Upper lobe of left lung (tissue), 4 donors: Measurements from ENCODE around the gene ABCC8.

Source experiments
- EP300 ChIP-seq, 4 donors: sonication (generic); formaldehyde crosslinking; IDR thresholded peaks; one replicate each; pipeline ENCODE4 v1.5.1; 2017; ENCODE audit warnings: antibody characterized with exemption in 4 of 4, control low read depth in 2 of 4
- POLR2A ChIP-seq, 4 donors: fragments of 450-650 bp; IDR thresholded peaks; one replicate each; pipeline ENCODE4 v1.5.1; 2016 to 2017; ENCODE audit warnings: antibody characterized with exemption in 4 of 4, mild to moderate bottlenecking in 2 of 4
- POLR2AphosphoS5 ChIP-seq, 2 donors: sonication (generic); formaldehyde crosslinking; IDR thresholded peaks; one replicate each; pipeline ENCODE4 v1.5.1; 2017; ENCODE audit warnings: antibody characterized with exemption in 2 of 2
- TF ChIP-seq, protein P1 (sequence below), 6 experiments: fragments of 450-650 bp in 4 of 6; fragments of 200-600 bp in 2 of 6; sonication (generic) in 2 of 6; IDR thresholded peaks; one replicate each; pipeline ENCODE4 v1.5.1; 2016 to 2019; ENCODE audit warnings: antibody characterized with exemption in 6 of 6

DNA sequence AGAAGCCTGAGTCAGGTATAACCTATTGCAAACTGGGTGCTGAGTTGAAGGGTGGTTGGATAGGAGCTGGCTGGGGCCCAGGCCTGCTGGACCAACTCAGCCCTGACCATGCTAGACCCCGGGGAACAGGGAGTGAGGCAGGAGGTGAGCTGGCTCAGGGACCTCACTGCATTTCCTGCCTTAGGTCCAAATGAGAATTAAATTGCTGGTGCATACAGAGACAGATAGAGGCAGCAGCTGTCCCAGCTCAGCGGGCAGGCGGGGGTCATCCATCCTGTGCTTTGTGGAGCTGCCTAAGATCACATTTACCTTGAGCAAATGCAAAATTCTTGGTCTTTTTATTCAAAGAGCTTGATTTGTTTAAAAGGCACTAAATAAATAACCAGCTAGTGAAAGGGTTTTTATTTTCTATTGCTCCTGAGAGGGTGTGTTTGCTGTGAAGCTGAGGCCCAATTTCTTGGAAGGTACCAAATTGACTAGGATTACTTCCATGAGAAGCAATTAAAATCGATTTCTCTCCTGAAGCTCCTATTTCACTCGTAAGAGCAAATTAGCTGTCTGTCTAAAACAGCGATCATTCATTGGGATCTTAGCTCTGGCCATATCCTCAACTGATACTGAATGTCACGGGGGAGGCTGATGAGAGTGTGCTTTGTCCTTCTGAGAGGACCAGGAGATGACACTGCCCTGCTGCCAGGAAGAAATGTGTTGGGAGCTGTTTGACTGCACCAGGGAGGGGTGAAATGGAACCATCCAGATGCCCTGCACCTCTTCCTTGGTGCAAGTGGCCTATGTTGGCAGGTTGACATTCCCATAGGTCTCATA, 42.6 kb upstream of the ABCC8 start:
- TF ChIP-seq, protein P1, sequence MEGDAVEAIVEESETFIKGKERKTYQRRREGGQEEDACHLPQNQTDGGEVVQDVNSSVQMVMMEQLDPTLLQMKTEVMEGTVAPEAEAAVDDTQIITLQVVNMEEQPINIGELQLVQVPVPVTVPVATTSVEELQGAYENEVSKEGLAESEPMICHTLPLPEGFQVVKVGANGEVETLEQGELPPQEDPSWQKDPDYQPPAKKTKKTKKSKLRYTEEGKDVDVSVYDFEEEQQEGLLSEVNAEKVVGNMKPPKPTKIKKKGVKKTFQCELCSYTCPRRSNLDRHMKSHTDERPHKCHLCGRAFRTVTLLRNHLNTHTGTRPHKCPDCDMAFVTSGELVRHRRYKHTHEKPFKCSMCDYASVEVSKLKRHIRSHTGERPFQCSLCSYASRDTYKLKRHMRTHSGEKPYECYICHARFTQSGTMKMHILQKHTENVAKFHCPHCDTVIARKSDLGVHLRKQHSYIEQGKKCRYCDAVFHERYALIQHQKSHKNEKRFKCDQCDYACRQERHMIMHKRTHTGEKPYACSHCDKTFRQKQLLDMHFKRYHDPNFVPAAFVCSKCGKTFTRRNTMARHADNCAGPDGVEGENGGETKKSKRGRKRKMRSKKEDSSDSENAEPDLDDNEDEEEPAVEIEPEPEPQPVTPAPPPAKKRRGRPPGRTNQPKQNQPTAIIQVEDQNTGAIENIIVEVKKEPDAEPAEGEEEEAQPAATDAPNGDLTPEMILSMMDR (IDR thresholded peaks at IDR 0.05), result no peak
- TF ChIP-seq POLR2A (IDR thresholded peaks at IDR 0.05), result no peak
- TF ChIP-seq EP300 (IDR thresholded peaks at IDR 0.05), result no peak
- TF ChIP-seq POLR2AphosphoS5 (IDR thresholded peaks at IDR 0.05), result no peak
